Right lobe of liver (tissue), 6 donors: ENCODE measurements around the gene MPV17. TPM values are rescaled to one million over a fixed set of nuclear protein-coding genes. Genes with fewer than 3 reads are reported as not detected.
A peak's percentile ranks its signal among the peaks of the same experiment; 100 is the strongest.

Experiments used
- ATAC-seq, 4 donors: fragments of 200-7000 bp; cut with Tn5 transposase; one replicate each; pipeline ENCODE4 v1.9.1; 2020; ENCODE audit warnings: mild to moderate bottlenecking in 4 of 4, moderate library complexity in 4 of 4
- DNase-seq, 3 donors: peaks; one replicate each; pipeline ENCODE4 v3.0.0-alpha.2; 2020
- H3K27ac ChIP-seq, 3 donors: fragments of 200-600 bp; one replicate each; pipeline ENCODE4 v1.8.0; 2022
- H3K27me3 ChIP-seq, 2 donors: fragments of 200-600 bp; one replicate each; pipeline ENCODE4 v1.8.0; 2022
- H3K36me3 ChIP-seq, 4 donors: fragments of 200-600 bp; sonication (generic) in 1 of 4; one replicate each; pipeline versions ENCODE4 v1.5.1 to v1.8.0; 2017 to 2022; ENCODE audit warnings: control low read depth in 1 of 4
- H3K4me1 ChIP-seq, 4 donors: fragments of 200-600 bp; sonication (generic) in 1 of 4; one replicate each; pipeline versions ENCODE4 v1.5.1 to v1.8.0; 2017 to 2022; ENCODE audit warnings: control low read depth in 1 of 4
- H3K4me3 ChIP-seq, 3 donors: fragments of 200-600 bp; one replicate each; pipeline ENCODE4 v1.8.0; 2022
- H3K9me3 ChIP-seq, 4 donors: fragments of 200-600 bp; sonication (generic) in 1 of 4; one replicate each; pipeline versions ENCODE4 v1.5.1 to v1.8.0; 2017 to 2022; ENCODE audit warnings: control low read depth in 1 of 4
- CTCF ChIP-seq, 4 donors: fragments of 200-600 bp in 3 of 4; fragments of 450-650 bp in 1 of 4; IDR thresholded peaks; one replicate each; pipeline versions ENCODE4 v1.5.1 to v1.8.0; 2016 to 2022; ENCODE audit warnings: antibody characterized with exemption in 4 of 4, mild to moderate bottlenecking in 2 of 4
- POLR2A ChIP-seq: fragments of 450-650 bp; IDR thresholded peaks from one replicate; pipeline ENCODE4 v1.6.1; 2017; ENCODE audit warnings: antibody characterized with exemption, mild to moderate bottlenecking
- WGBS: methylation state at CpG from one replicate; pipeline ENCODE4 v1.1.6; 2018; ENCODE audit warnings: low coverage, low lambda C conversion rate; ENCODE audit not compliant: insufficient coverage; ENCODE audit errors: missing lambda C conversion rate; 5-methylcytosine and 5-hydroxymethylcytosine counted together
- intact Hi-C, 2 donors: fragments of 100-400 bp; cut with DNase I; formaldehyde crosslinking; loops; one replicate each; pipeline versions ENCODE4 v1.11.2 to v1.14.1; 2022
- total RNA-seq, 6 experiments: library from RNA; depleted of rRNA in 2 of 6; stranded (reverse); fragments of >200 nt in 2 of 6; fragmentation: NEBNext Ultra II Directional in 3 of 6; extraction: Animal tissue kit (Norgen Biotek cat#: 25700) in 3 of 6; gene quantifications; one replicate each; pipeline versions ENCODE4 v1.1.0 to v1.2.4, GENCODE V29; 2016 to 2023
- donor health status: DM: no; HTN: yes; CAD: no.
- donor health status: DM: no; HTN: no; CAD: no.
- donor health status: DM: no; HTN: no; CAD: no.
- donor health status: DM: no; HTN: yes; CAD: no.
- donor health status: DM: no; HTN: yes; CAD: no.

The MPV17 gene
- total RNA-seq, 6 experiments from 2014 or later: 17.2 to 82.3 (median 30.4) TPM

- peaks cover 0 to 20% (median 0%) of the 10 kb centered on the region in 4 donors for H3K4me1 ChIP-seq
- H3K9me3 ChIP-seq: no peaks in the 10 kb centered on the region
- no peak for ATAC-seq
- intact Hi-C loops: no loop called here
- no peak overlapping the region for H3K27ac ChIP-seq
- H3K36me3 ChIP-seq: peaks cover 0 to 5% (median 0%) of the 10 kb centered on the region in 4 donors
- no peak for TF ChIP-seq POLR2A
- H3K27me3 ChIP-seq: no peaks in the 10 kb centered on the region
- WGBS: 89% methylated on average over 7 of the region's 7 CpGs
- H3K4me3 ChIP-seq: no peak overlapping the region
- DNase-seq: no peak
Observed at GRCh38 chr2:27350106-27350693, 27.3 kb upstream of the MPV17 start.

GRCh38 chr2:27347641-27348040 is 24.7 kb upstream of the MPV17 start:
- peaks cover 0 to 11% (median 3%) of the 10 kb centered on the region in 4 donors for H3K36me3 ChIP-seq
- no peak for TF ChIP-seq CTCF (IDR thresholded peaks at IDR 0.05)
- TF ChIP-seq POLR2A: no peak
- DNase-seq (no peak), ATAC-seq (no peak)
- H3K9me3 ChIP-seq: no peaks in the 10 kb centered on the region
- no peaks in the 10 kb centered on the region for H3K4me1 ChIP-seq
- H3K27me3 ChIP-seq: no peaks in the 10 kb centered on the region
- no peak overlapping the region for H3K4me3 ChIP-seq
- intact Hi-C loops: no loop called here
- H3K27ac ChIP-seq: no peak overlapping the region
- WGBS: no CpG with 5 or more reads among the region's 2 CpGs

- Histone ChIP-seq H3K9me3 (no peaks in the 10 kb centered on the region), H3K36me3 (peaks cover 5 to 80% (median 39%) of the 10 kb centered on the region in 4 donors), H3K27me3 (no peaks in the 10 kb centered on the region), H3K27ac (no peak overlapping the region), H3K4me1 (no peaks in the 10 kb centered on the region), H3K4me3 (no peak overlapping the region)
- DNase-seq (no peak), ATAC-seq (no peak)
- 98% methylated on average over 7 of the region's 7 CpGs for WGBS
- intact Hi-C loops: no loop called here
- TF ChIP-seq CTCF (IDR thresholded peaks at IDR 0.05) (no peak), POLR2A (no peak)
Observed at GRCh38 chr2:27336173-27336572, 13.3 kb upstream of the MPV17 start.

- ATAC-seq: peak in 1 of 4 donors; percentile 21
Observed at GRCh38 chr2:27335311-27335710, 12.4 kb upstream of the MPV17 start.

More at GRCh38 chr2:27335311-27335710, 12.4 kb upstream of the MPV17 start:
- Histone ChIP-seq H3K27ac (no peak overlapping the region), H3K4me3 (no peak overlapping the region), H3K36me3 (peaks cover 5 to 71% (median 35%) of the 10 kb centered on the region in 4 donors), H3K9me3 (no peaks in the 10 kb centered on the region), H3K4me1 (no peaks in the 10 kb centered on the region), H3K27me3 (no peaks in the 10 kb centered on the region)
- TF ChIP-seq CTCF (IDR thresholded peaks at IDR 0.05): no peak
- no peak for TF ChIP-seq POLR2A
- DNase-seq: no peak
- intact Hi-C loops: no loop called here
- WGBS: 71% methylated on average over 2 of the region's 3 CpGs
